ENCODE results near the gene MME.
"Not testable (repeated sequence)": the region's sequence is repeated elsewhere in the genome, so short reads cannot be mapped to it uniquely, and the experiment has no call there.

MME gene

GRCh38 chr3:155084567-155084966, 4.4 kb downstream of the MME start:
- no peak for DNase-seq (ENCODE audit: low spot score)

GRCh38 chr3:155086051-155086450, 5.9 kb downstream of the MME start:
- no peak for DNase-seq (ENCODE audit: low spot score)

GRCh38 chr3:155088706-155089345, 8.7 kb downstream of the MME start:
- no peak for DNase-seq (ENCODE audit: low spot score)

GRCh38 chr3:155089495-155089894, 9.4 kb downstream of the MME start:
- DNase-seq (ENCODE audit: low spot score), result no peak

GRCh38 chr3:155093261-155093660, 13.1 kb downstream of the MME start:
- no peak for DNase-seq (ENCODE audit: low spot score)

GRCh38 chr3:155096303-155097008, 16.3 kb downstream of the MME start:
- no peak for DNase-seq (ENCODE audit: low spot score)

GRCh38 chr3:155097009-155097349, 16.9 kb downstream of the MME start:
- no peak for DNase-seq (ENCODE audit: low spot score)

GRCh38 chr3:155101398-155101797, 21.3 kb downstream of the MME start:
- DNase-seq (ENCODE audit: low spot score), result no peak

GRCh38 chr3:155102329-155102728, 22.2 kb downstream of the MME start:
- no peak for DNase-seq (ENCODE audit: low spot score)

GRCh38 chr3:155103686-155104085, 23.6 kb downstream of the MME start:
- no peak for DNase-seq (ENCODE audit: low spot score)

- no peak for DNase-seq (ENCODE audit: low spot score)
These were observed 26.0 kb downstream of the MME start for GRCh38 chr3:155106119-155106518.

GRCh38 chr3:155110022-155110421, 29.9 kb downstream of the MME start:
- no peak for DNase-seq (ENCODE audit: low spot score)

GRCh38 chr3:155110996-155111901, 31.1 kb downstream of the MME start:
- no peak for DNase-seq (ENCODE audit: low spot score)

- DNase-seq (ENCODE audit: low spot score), result no peak
These were observed 31.9 kb downstream of the MME start for GRCh38 chr3:155111971-155112370.

GRCh38 chr3:155112661-155113389, 32.7 kb downstream of the MME start:
- DNase-seq (ENCODE audit: low spot score), result no peak

- DNase-seq (ENCODE audit: low spot score), result not testable (repeated sequence)
These were observed 44.6 kb downstream of the MME start for GRCh38 chr3:155124745-155125144.

- DNase-seq (ENCODE audit: low spot score), result no peak
These were observed 49.3 kb downstream of the MME start for GRCh38 chr3:155129396-155129795.

- no peak for DNase-seq (ENCODE audit: low spot score)
These were observed 49.9 kb downstream of the MME start for GRCh38 chr3:155130001-155130400.

- DNase-seq (ENCODE audit: low spot score), result no peak
These were observed 51.0 kb downstream of the MME start for GRCh38 chr3:155131104-155131503.

GRCh38 chr3:155134311-155134710, 54.2 kb downstream of the MME start:
- not testable (repeated sequence) for DNase-seq (ENCODE audit: low spot score)

GRCh38 chr3:155135003-155135402, 54.9 kb downstream of the MME start:
- no peak for DNase-seq (ENCODE audit: low spot score)

- DNase-seq (ENCODE audit: low spot score), result no peak
These were observed 58.6 kb downstream of the MME start for GRCh38 chr3:155138677-155139076.

Measured in RKO (cell line).